H1 (cell line): ENCODE data around the gene APOC4. TPM values are rescaled to one million over a fixed set of nuclear protein-coding genes. Genes with fewer than 3 reads are reported as not detected.

Experiments used
- CTCF ChIA-PET: fragments of 300-600 bp; sonication (Branson Sonifier 250); formaldehyde crosslinking; loops from one replicate; lab custom pipeline; 2021; ENCODE audit not compliant: partially characterized antibody; lab: Charles Lee
- POLR2A ChIA-PET: fragments of 300-600 bp; sonication (Branson Sonifier 250); formaldehyde crosslinking; loops from one replicate; lab custom pipeline; 2021; ENCODE audit warnings: inconsistent platforms; ENCODE audit not compliant: partially characterized antibody; lab: Charles Lee
- DNase-seq, 2 experiments: peaks; one replicate each; pipeline versions ENCODE4 v3.0.0 to v3.0.0-alpha.2; 2010 to 2022; ENCODE audit warnings: low spot score in 2 of 2, low read depth in 1 of 2, mixed read lengths in 1 of 2
- FAIRE-seq: peaks from 2 replicates; lab custom pipeline; 2011; peaks lifted over from hg19 to GRCh38; lab: Jason Lieb, UNC
- H2AFZ ChIP-seq: 2 replicates; pipeline ENCODE4 v1.8.1; 2012; ENCODE audit warnings: low read length, inconsistent platforms
- H2AK5ac ChIP-seq: 2 replicates; pipeline ENCODE4 v1.6.1; 2013; ENCODE audit warnings: low read depth, low read length
- H2BK120ac ChIP-seq: replicated peaks from 2 replicates; pipeline ENCODE3; 2013; ENCODE audit warnings: low read depth, low read length, inconsistent platforms
- H2BK12ac ChIP-seq: 2 replicates; pipeline ENCODE4 v1.6.1; 2013; ENCODE audit warnings: low read depth, low read length
- H2BK15ac ChIP-seq: 2 replicates; pipeline ENCODE4 v1.6.1; 2013; ENCODE audit warnings: low read length
- H2BK20ac ChIP-seq: 2 replicates; pipeline ENCODE4 v1.6.1; 2013; ENCODE audit warnings: low read length
- H2BK5ac ChIP-seq: 2 replicates; pipeline ENCODE4 v1.6.1; 2013; ENCODE audit warnings: low read depth, low read length
- H3K14ac ChIP-seq: 2 replicates; pipeline ENCODE4 v1.6.1; 2013; ENCODE audit warnings: inconsistent platforms; ENCODE audit not compliant: insufficient read length
- H3K18ac ChIP-seq: 2 replicates; pipeline ENCODE4 v1.6.1; 2013; ENCODE audit warnings: low read length; ENCODE audit errors: extremely low read depth
- H3K23ac ChIP-seq: 2 replicates; pipeline ENCODE4 v1.6.1; 2013; ENCODE audit warnings: inconsistent platforms; ENCODE audit not compliant: insufficient read length
- H3K23me2 ChIP-seq: 2 replicates; pipeline ENCODE4 v1.6.1; 2013; ENCODE audit warnings: low read depth, low read length
- H3K27ac ChIP-seq: 2 replicates; pipeline ENCODE4 v1.6.1; 2011; ENCODE audit warnings: low read depth, low read length, inconsistent platforms
- H3K27me3 ChIP-seq, 4 experiments: replicated peaks in 1 of 4; 1 replicate in 1 of 4; 2 replicates in 3 of 4; pipeline versions ENCODE4 v1.6.1 to v1.8.1; 2011 to 2013; ENCODE audit warnings: low read length in 3 of 4, mild to moderate bottlenecking in 3 of 4, inconsistent platforms in 2 of 4, mixed read lengths in 2 of 4, moderate library complexity in 1 of 4; ENCODE audit not compliant: control insufficient read depth in 3 of 4, insufficient read depth in 3 of 4; ENCODE audit errors: extremely low read depth in 1 of 4
- H3K36me3 ChIP-seq, 4 experiments: 2 replicates each; pipeline versions ENCODE4 v1.6.1 to v1.8.1; 2011 to 2013; ENCODE audit warnings: mild to moderate bottlenecking in 4 of 4, low read length in 3 of 4, moderate library complexity in 2 of 4, control low read depth in 1 of 4, inconsistent platforms in 1 of 4; ENCODE audit not compliant: insufficient read depth in 4 of 4, control insufficient read depth in 2 of 4
- H3K4ac ChIP-seq: replicated peaks from 2 replicates; pipeline ENCODE3; 2013; ENCODE audit warnings: low read length, low read depth, mixed read lengths, inconsistent platforms; ENCODE audit not compliant: insufficient read length
- H3K4me1 ChIP-seq, 4 experiments: replicated peaks in 1 of 4; 1 replicate in 1 of 4; 2 replicates in 3 of 4; pipeline versions ENCODE4 v1.6.1 to v1.8.1; 2011 to 2013; ENCODE audit warnings: low read length in 3 of 4, inconsistent platforms in 2 of 4, mixed read lengths in 1 of 4; ENCODE audit not compliant: insufficient read depth in 4 of 4, control insufficient read depth in 3 of 4
- H3K4me2 ChIP-seq, 2 experiments: 2 replicates each; pipeline versions ENCODE4 v1.6.1 to v1.8.1; 2011 to 2013; ENCODE audit warnings: low read depth in 2 of 2, low read length in 2 of 2, control low read depth in 1 of 2, inconsistent platforms in 1 of 2, mild to moderate bottlenecking in 1 of 2; ENCODE audit not compliant: insufficient read depth in 1 of 2
- H3K4me3 ChIP-seq, 4 experiments: fragments of 200-600, 300-600 bp in 1 of 4; sonication (generic), shearing (Covaris generic), sonication (Bioruptor Twin) in 1 of 4; 2 replicates each; pipeline versions ENCODE4 v1.5.1 to v1.8.1; 2011 to 2016; ENCODE audit warnings: low read length in 4 of 4, low read depth in 3 of 4, control low read depth in 2 of 4, inconsistent platforms in 2 of 4, mild to moderate bottlenecking in 2 of 4, mixed read lengths in 1 of 4, moderate library complexity in 1 of 4; ENCODE audit not compliant: insufficient read depth in 2 of 4; ENCODE audit errors: extremely low read depth in 1 of 4
- H3K56ac ChIP-seq: replicated peaks from 2 replicates; pipeline ENCODE3; 2013; ENCODE audit warnings: low read depth, mild to moderate bottlenecking, mixed read lengths, low read length, inconsistent platforms; ENCODE audit not compliant: insufficient read length
- H3K79me1 ChIP-seq: 2 replicates; pipeline ENCODE4 v1.6.1; 2013; ENCODE audit warnings: low read depth, low read length, control low read depth
- H3K79me2 ChIP-seq, 2 experiments: 2 replicates each; pipeline versions ENCODE4 v1.6.1 to v1.8.1; 2012 to 2013; ENCODE audit warnings: low read length in 2 of 2, mild to moderate bottlenecking in 2 of 2, inconsistent platforms in 1 of 2; ENCODE audit not compliant: insufficient read depth in 2 of 2, control insufficient read depth in 1 of 2
- H3K9ac ChIP-seq, 4 experiments: replicated peaks in 1 of 4; 1 replicate in 1 of 4; 2 replicates in 3 of 4; pipeline versions ENCODE4 v1.6.1 to v1.8.1; 2011 to 2013; ENCODE audit warnings: low read depth in 3 of 4, low read length in 3 of 4, control low read depth in 2 of 4, mild to moderate bottlenecking in 2 of 4, moderate library complexity in 2 of 4, inconsistent platforms in 1 of 4; ENCODE audit errors: extremely low read depth in 1 of 4
- H3K9me3 ChIP-seq, 2 experiments: 2 replicates each; pipeline versions ENCODE4 v1.6.1 to v1.8.1; 2012 to 2013; ENCODE audit warnings: mild to moderate bottlenecking in 2 of 2, moderate library complexity in 2 of 2, control low read depth in 1 of 2, inconsistent platforms in 1 of 2, low read depth in 1 of 2, low read length in 1 of 2, mixed read lengths in 1 of 2; ENCODE audit not compliant: insufficient read depth in 2 of 2
- H4K20me1 ChIP-seq, 2 experiments: replicated peaks in 1 of 2; 2 replicates each; pipeline versions ENCODE3 to v1.8.1; 2011 to 2013; ENCODE audit warnings: inconsistent platforms in 2 of 2, low read length in 2 of 2, mild to moderate bottlenecking in 1 of 2; ENCODE audit not compliant: insufficient read depth in 2 of 2, control insufficient read depth in 1 of 2
- H4K5ac ChIP-seq: 2 replicates; pipeline ENCODE4 v1.6.1; 2013; ENCODE audit warnings: low read length, low read depth, mixed read lengths, inconsistent platforms; ENCODE audit not compliant: insufficient read length
- H4K8ac ChIP-seq: 2 replicates; pipeline ENCODE4 v1.8.0; 2013; ENCODE audit warnings: mild to moderate bottlenecking, moderate library complexity, low read length, inconsistent platforms; ENCODE audit not compliant: insufficient read depth; ENCODE audit errors: extremely low read depth
- H4K91ac ChIP-seq: replicated peaks from 2 replicates; pipeline ENCODE3; 2013; ENCODE audit warnings: low read length, mixed read lengths, inconsistent platforms; ENCODE audit not compliant: insufficient read length
- EGR1 ChIP-seq: IDR thresholded peaks from 2 replicates; pipeline ENCODE4 v1.6.1; 2011; ENCODE audit warnings: low read depth, low read length, borderline replicate concordance
- GABPA ChIP-seq: IDR thresholded peaks from 2 replicates; pipeline ENCODE4 v1.6.1; 2011; ENCODE audit warnings: mild to moderate bottlenecking, low read length, moderate library complexity, borderline replicate concordance; ENCODE audit not compliant: insufficient read depth
- JUND ChIP-seq: IDR thresholded peaks from 2 replicates; pipeline ENCODE4 v1.6.1; 2011; ENCODE audit warnings: mild to moderate bottlenecking, improper control_type of control experiment, low read length
- NRF1 ChIP-seq: IDR thresholded peaks from 2 replicates; pipeline ENCODE4 v1.6.1; 2011; ENCODE audit warnings: mild to moderate bottlenecking, low read depth, low read length, improper control_type of control experiment
- RNF2 ChIP-seq: fragments of 200-900, 300-1000 bp; sonication (generic); IDR thresholded peaks from 2 replicates; pipeline ENCODE4 v1.7.1; 2016; ENCODE audit warnings: borderline replicate concordance, low read depth, mild to moderate bottlenecking, antibody characterized with exemption, low read length; ENCODE audit not compliant: poor library complexity, severe bottlenecking; ENCODE audit errors: missing control alignments
- SIRT6 ChIP-seq: IDR thresholded peaks from one replicate; pipeline ENCODE4 v1.7.1; 2012; ENCODE audit warnings: low read length, inconsistent platforms
- SUZ12 ChIP-seq: fragments of 200-600 bp; sonication (generic); IDR thresholded peaks from 2 replicates; pipeline ENCODE4 v1.6.1; 2012; ENCODE audit warnings: mild to moderate bottlenecking, inconsistent platforms, low read length, moderate library complexity, mixed read lengths
- WGBS, 2 experiments: shearing (Covaris generic) in 1 of 2; methylation state at CpG; one replicate each; pipeline versions ENCODE4 v1.1.6 to v1.1.7; 2013 to 2015; ENCODE audit warnings: low lambda C conversion rate in 2 of 2, mixed read lengths in 2 of 2, inconsistent platforms in 1 of 2, low coverage in 1 of 2, missing lambda C conversion rate in 1 of 2; ENCODE audit not compliant: insufficient replicate concordance in 2 of 2, insufficient coverage in 1 of 2, insufficient read length in 1 of 2; ENCODE audit errors: extremely low coverage in 1 of 2, missing lambda C conversion rate in 1 of 2; 5-methylcytosine and 5-hydroxymethylcytosine counted together
- polyA plus RNA-seq, 7 experiments: library from polyadenylated mRNA; depleted of rRNA in 3 of 7; stranded (reverse) in 5 of 7; unstranded in 2 of 7; fragments of >200 nt in 5 of 7; fragments of 200-250 nt in 2 of 7; gene quantifications; 1 replicate in 5 of 7; 2 replicates in 1 of 7; 4 replicates in 1 of 7; pipeline versions ENCODE4 v1.2.1 to v1.2.3, GENCODE V29; 2011 to 2013; ENCODE audit warnings: missing spikeins in 2 of 7, mixed read lengths in 2 of 7
- total RNA-seq: library from RNA; stranded (reverse); fragmentation: NEBNext Ultra II Directional; extraction: Animal tissue kit (Norgen Biotek cat#: 25700); gene quantifications from 2 replicates; pipeline ENCODE4 v1.2.1, GENCODE V29; 2021

The APOC4 gene
- total and polyA plus RNA-seq, 2 of the 8 experiments (the other 6 are each of a cell fraction or from before 2014, with no cell fraction given) = not detected

- Histone ChIP-seq H4K20me1 (peaks cover 2 to 26% of the 10 kb centered on the region in 2 experiments), H3K9ac (no peak overlapping the region), H3K18ac (no peak overlapping the region), H2AFZ (no peak overlapping the region), H3K27ac (no peak overlapping the region), H3K4me3 (no peak overlapping the region), H3K23ac (no peak overlapping the region), H3K56ac (no peak overlapping the region), H4K91ac (no peak overlapping the region), H4K8ac (no peak overlapping the region), H2BK20ac (no peak overlapping the region), H3K79me2 (peaks cover 25 to 57% of the 10 kb centered on the region in 2 experiments), H2BK15ac (no peak overlapping the region), H2BK120ac (no peak overlapping the region), H2BK5ac (no peak overlapping the region), H3K4me1 (peaks cover 0 to 5% (median 4%) of the 10 kb centered on the region in 4 experiments; a peak in 6 of 7 replicates), H3K14ac (no peak overlapping the region), H2BK12ac (no peak overlapping the region), H3K4me2 (no peak overlapping the region), H3K4ac (no peak overlapping the region), H3K27me3 (no peaks in the 10 kb centered on the region), H3K36me3 (peaks cover 0 to 12% (median 9%) of the 10 kb centered on the region in 4 experiments; a peak in 4 of 8 replicates), H3K79me1 (peaks cover 25% of the 10 kb centered on the region), H3K9me3 (no peaks in the 10 kb centered on the region), H4K5ac (no peak overlapping the region), H2AK5ac (no peak overlapping the region), H3K23me2 (peaks cover 2% of the 10 kb centered on the region; the same call in 1 of the 2 replicates)
- TF ChIP-seq SUZ12 (no peak), SIRT6 (no peak), RNF2 (no peak), EGR1 (no peak), JUND (no peak), NRF1 (no peak), GABPA (no peak)
- WGBS, 2 experiments = 91% methylated on average over 8 of the region's 8 CpGs; no CpG with 5 or more reads in 1 of the 2 experiments
- DNase-seq (no peak), FAIRE-seq (no peak)
- ChIA-PET CTCF (interaction anchor here (0.9 to 2.0 kb wide), 4 partner anchors 9 to 98 kb away, joined by 3 to 6 read pairs (median 4); no protein-coding TSS in a partner anchor), POLR2A (interaction anchor here (1.0 to 2.3 kb wide), 4 partner anchors 21 to 71 kb away, joined by 3 to 7 read pairs (median 4); partner anchors contain the start of genes APOE and TOMM40)
Measured at GRCh38 chr19:44960906-44961728, 19.1 kb downstream of the APOC4 start.
